B cell (primary cell): ENCODE results near the gene ZFAND6.

Source experiments
- EZH2 ChIP-seq: IDR thresholded peaks from 2 replicates; pipeline ENCODE4 v1.6.1; 2012; ENCODE audit warnings: borderline replicate concordance, low read depth, mild to moderate bottlenecking, moderate library complexity, low read length; ENCODE audit not compliant: insufficient read depth, poor library complexity, severe bottlenecking
- TF ChIP-seq, protein P1 (sequence below): fragments of 200-600 bp; IDR thresholded peaks from one replicate; pipeline ENCODE4 v1.8.0; 2022; ENCODE audit warnings: antibody characterized with exemption, mild to moderate bottlenecking

DNA sequence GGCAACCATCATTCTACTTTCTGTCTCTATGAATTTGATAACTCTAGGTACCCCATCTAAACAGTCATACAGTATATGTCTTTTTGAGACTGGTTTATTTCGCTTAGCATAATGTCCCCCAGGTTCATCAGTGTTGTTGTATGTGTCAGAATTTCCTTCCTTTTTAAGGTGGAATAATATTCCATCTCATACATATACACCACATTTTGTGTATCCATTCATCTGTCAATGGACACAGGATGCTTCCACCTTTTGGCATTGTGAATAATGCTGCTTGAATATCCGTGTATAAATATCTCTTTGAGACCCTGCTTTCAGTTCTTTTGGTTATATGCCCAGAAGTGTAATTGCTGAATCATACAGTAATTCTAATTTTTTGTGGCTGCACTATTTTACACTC, 10.4 kb upstream of the ZFAND6 start:
- TF ChIP-seq, protein P1, sequence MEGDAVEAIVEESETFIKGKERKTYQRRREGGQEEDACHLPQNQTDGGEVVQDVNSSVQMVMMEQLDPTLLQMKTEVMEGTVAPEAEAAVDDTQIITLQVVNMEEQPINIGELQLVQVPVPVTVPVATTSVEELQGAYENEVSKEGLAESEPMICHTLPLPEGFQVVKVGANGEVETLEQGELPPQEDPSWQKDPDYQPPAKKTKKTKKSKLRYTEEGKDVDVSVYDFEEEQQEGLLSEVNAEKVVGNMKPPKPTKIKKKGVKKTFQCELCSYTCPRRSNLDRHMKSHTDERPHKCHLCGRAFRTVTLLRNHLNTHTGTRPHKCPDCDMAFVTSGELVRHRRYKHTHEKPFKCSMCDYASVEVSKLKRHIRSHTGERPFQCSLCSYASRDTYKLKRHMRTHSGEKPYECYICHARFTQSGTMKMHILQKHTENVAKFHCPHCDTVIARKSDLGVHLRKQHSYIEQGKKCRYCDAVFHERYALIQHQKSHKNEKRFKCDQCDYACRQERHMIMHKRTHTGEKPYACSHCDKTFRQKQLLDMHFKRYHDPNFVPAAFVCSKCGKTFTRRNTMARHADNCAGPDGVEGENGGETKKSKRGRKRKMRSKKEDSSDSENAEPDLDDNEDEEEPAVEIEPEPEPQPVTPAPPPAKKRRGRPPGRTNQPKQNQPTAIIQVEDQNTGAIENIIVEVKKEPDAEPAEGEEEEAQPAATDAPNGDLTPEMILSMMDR: no peak
- TF ChIP-seq EZH2: no peak
